Thyroid gland (tissue), 4 donors: Measurements from ENCODE around the gene YWHAG.

Source experiments
- POLR2A ChIP-seq, 2 donors: fragments of 450-650 bp; IDR thresholded peaks; one replicate each; pipeline ENCODE4 v1.6.1; 2017; ENCODE audit warnings: antibody characterized with exemption in 2 of 2, mild to moderate bottlenecking in 2 of 2, moderate library complexity in 1 of 2
- TF ChIP-seq, protein P1 (sequence below), 6 experiments: fragments of 200-600 bp in 3 of 6; fragments of 450-650 bp in 3 of 6; sonication (generic) in 3 of 6; IDR thresholded peaks; one replicate each; pipeline ENCODE4 v1.5.1; 2016 to 2019; ENCODE audit warnings: antibody characterized with exemption in 6 of 6, mild to moderate bottlenecking in 2 of 6, inconsistent platforms in 1 of 6, moderate library complexity in 1 of 6

DNA sequence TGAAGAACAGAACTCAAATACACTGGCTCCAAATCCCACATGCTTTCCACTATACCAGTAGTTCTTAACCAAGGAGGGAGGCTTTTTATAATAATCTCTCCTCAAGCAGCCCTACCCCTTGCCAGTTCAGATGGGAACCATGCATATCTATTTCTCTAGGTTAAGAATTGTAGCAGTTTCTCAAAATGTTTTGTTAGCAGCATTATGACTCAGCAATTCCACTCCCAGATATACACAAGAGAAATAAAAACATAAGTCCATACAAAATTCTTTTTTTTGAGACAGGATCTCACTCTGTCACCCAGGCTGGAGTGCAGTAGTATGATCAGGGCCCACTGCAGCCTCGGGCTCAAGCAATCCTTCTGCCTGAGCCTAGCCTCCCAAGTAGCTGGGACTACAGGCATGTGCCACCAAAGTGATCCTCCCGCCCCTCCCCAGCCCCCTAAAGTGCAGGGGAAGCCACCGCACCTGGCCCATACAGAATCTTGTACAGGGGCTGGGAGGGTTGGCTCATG is 18.1 kb downstream of the YWHAG start:
- TF ChIP-seq, protein P1, sequence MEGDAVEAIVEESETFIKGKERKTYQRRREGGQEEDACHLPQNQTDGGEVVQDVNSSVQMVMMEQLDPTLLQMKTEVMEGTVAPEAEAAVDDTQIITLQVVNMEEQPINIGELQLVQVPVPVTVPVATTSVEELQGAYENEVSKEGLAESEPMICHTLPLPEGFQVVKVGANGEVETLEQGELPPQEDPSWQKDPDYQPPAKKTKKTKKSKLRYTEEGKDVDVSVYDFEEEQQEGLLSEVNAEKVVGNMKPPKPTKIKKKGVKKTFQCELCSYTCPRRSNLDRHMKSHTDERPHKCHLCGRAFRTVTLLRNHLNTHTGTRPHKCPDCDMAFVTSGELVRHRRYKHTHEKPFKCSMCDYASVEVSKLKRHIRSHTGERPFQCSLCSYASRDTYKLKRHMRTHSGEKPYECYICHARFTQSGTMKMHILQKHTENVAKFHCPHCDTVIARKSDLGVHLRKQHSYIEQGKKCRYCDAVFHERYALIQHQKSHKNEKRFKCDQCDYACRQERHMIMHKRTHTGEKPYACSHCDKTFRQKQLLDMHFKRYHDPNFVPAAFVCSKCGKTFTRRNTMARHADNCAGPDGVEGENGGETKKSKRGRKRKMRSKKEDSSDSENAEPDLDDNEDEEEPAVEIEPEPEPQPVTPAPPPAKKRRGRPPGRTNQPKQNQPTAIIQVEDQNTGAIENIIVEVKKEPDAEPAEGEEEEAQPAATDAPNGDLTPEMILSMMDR (IDR thresholded peaks at IDR 0.05) = no peak
- TF ChIP-seq POLR2A (IDR thresholded peaks at IDR 0.05) = no peak
